SIG-M5 treated with dmso at 0.1 percent for 504 hours (cell line): ENCODE measurements around the gene PSMB9.
A peak's percentile ranks its signal among the peaks of the same experiment; 100 is the strongest.

Experiments used
- DNase-seq: peaks from one replicate; lab custom pipeline; 2025; ENCODE audit not compliant: unreplicated experiment; lab: John Stamatoyannopoulos, UW

Gene PSMB9

GRCh38 chr6:32839356-32839755 is 14.6 kb upstream of the PSMB9 start:
- no peak for DNase-seq

DNA sequence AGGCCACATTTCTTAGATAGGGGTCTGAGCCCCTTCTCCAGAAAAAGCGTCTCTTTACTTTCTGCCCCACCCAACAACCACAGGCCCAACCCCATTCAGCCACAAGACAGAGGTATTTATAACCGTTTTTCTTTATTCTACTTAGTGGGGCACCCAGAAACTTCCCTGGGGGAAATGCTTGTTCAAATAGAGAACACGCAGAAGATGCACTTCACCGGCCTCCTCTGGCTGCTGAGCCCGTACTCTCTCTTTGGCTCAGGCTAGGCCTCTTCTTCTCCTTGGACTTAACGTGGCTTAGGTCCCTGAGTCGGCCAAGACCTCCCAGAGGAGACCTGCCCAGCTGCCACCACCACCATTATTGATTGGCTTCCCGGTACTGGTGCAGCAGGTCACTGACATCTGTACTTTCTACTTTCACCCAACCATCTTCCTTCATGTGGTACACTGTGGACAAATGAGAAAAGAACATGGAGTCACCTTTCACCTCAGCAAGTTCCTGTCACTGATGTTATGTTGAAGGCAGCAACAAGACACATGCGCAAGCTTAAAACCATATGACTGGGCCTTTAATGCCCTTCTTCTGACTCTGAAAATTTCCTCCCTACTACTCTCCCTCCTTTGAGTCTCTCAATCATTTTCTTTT is 13.3 kb upstream of the PSMB9 start:
- no peak for DNase-seq

DNA sequence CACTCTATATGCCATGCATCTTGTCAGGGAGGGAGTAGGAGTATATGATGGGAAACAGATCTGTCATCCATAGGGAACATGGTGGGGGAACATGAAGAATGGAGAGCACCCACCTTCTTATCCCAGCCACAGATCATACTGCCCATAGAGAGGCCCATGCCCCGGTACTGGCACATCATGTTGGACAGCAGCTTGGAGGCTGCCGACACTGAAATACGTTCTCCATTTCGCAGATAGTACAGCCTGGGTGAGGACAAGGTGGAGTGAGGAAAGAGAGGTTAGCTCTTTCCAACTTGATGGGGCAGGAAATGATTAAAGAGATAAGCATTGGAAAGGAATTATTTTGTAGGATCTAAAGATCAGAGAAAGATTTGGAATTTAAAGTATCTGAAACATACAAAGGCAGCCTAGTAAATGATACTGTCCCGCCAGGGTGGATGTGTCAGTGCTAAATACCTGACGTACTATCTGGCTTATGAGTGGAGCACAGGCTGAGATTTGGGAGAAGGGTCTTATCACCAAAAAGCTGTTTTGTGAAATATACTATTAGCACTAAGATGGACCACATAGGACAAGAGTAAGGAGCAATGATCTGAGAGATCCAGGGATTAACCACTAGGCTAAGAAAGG is 11.9 kb upstream of the PSMB9 start:
- no peak for DNase-seq

DNA sequence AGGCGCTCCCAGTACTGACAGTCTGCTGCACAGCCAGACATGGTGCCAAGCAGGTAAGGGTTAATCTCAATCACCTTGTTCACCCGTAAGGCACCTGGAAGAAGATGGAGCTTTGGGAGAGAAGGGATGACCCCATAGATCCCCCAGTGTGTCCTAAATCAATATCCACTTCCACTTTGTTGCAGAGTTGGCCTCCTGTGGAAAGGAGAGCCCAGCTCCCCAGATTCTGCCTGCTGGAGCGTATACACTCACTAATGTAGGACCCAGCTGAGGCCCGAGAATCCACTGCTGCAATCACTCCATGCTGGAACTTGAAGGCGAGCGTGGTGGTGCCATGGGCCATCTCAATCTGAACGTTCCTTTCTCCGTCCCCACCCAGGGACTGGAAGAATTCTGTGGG is 11.3 kb upstream of the PSMB9 start:
- DNase-seq: no peak

DNA sequence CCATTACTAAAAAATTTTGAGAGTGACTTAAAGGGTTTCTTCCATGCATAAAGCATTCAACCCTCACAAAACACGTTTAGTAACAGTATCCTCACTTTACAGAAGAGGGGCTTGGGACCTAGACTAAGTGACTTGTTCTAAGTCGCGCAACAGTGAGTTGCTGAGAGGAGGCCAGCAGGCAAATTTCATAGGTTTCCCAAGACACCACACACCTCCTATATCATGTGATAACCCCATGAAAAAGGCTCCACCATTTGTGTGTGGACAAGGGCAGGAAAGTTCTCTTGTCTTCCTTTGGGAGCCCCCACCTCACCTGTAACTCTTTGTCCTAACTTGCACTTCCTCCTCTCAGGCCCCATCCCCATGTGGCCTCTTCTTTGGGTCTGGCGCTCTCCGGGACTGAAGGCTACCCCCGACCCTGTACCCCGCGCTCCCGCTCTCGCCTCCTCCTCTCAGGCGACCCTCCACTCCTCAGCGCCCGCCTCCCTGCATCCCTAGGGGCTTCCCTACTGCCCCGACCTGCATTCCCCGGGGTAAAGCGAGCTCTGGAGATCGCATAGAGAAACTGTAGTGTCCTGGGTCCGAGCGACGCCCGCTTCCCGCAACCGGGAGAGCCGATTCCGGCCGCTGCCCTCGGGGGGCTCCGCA is 10.5 kb upstream of the PSMB9 start:
- peak; percentile 20 for DNase-seq

DNA sequence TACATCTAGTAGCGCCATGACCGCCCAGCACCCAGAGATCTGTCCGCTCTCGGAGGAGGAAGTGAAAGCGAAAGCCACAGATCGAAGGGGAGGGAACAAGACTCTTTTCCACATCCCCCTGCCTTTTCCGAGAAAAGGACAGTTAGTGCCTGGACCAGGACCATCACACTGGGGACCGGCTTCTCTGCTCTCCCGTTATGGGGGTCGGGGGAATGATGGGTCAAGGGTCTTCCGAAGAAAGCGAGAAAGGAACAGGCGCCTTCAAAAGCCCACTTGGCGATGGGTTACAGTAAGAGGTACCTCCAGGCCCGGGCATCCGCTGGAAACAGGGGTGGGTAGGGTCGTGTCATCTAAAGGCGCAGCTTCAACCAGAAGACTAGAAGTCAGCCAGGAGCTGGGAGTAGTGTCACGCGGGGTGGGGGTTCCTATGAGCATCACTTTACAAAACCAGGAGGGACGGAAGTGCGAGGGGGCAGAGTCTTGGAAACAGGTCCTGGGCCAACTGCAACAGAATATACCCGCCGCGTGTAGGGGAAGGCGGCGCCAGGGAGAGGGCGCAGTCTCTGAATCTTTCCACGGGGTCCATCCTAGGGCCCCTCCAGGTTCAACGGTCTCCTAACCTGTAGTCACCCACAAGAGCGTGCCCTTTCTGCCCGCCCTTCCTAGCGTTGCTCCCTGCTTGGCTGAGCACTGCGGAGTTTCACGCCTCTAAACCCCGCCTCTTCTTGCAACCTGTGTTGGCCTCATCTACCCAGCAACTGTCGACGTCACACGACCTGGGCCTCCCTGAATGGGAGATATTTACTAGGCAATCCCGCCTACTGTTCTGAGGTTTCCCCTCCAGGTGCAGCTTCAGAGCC is 9.8 kb upstream of the PSMB9 start, which contains the start of gene PSMB8:
TSS of gene PSMB8 (minus strand) at position 69 of the 860 bp plus-strand sequence. CDS start at position 18, 51 bp downstream.
- DNase-seq: peak; percentile 95

DNA sequence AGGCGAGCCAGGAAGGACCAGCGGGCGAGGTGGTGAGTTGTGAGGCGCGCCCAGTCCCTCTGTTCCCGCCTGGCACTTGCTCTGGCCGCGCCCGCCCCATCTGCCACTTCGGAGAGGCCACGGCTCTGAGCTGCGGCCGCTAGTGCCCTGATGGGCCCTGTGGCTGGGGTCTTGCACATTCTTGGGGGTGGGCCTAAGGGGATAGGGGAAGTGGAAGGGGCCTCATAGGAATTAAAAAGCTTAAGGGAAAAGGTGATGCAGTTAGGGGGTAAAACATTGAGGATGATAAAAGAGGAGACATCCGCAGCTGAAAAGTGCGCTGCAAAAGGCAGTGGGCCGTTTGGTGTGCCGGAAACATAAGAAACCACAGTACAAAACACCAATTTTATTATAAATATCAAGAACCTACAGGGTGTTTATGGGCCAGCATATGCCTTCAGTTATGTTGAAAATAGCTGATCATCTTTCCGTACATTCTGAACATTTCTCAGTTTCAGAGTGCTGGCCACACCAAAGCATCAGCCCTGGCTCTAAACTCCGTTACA is 9.1 kb upstream of the PSMB9 start:
- DNase-seq: no peak

DNA sequence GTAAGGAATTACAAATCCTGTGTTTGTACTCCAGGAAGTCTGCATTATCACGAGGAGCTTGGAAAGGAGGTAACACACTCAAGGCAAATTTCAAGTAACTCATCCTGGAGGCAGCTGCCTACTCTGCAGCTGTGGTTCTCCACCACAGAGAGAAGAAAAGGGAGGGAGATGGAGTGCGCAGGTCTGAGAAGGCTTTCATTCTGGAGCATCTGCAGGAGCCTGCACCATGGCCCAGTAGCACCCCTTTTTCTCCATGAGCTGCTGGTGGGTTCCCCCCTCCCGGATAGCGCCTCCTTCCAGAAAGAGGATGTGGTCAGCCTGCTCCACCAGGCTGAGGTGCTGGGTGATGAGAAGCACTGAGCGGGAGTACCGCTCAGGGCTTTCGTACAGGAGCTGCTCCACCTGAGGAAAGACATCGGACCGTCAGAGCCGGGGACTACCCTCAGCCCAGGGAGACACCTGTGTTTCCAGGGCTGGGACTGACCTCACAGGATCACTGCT is 8.6 kb upstream of the PSMB9 start:
- peak; percentile 57 for DNase-seq

GRCh38 chr6:32847004-32847403 is 7.0 kb upstream of the PSMB9 start:
- no peak for DNase-seq

- no peak for DNase-seq
These were observed 6.2 kb upstream of the PSMB9 start for GRCh38 chr6:32847795-32848194.

DNA sequence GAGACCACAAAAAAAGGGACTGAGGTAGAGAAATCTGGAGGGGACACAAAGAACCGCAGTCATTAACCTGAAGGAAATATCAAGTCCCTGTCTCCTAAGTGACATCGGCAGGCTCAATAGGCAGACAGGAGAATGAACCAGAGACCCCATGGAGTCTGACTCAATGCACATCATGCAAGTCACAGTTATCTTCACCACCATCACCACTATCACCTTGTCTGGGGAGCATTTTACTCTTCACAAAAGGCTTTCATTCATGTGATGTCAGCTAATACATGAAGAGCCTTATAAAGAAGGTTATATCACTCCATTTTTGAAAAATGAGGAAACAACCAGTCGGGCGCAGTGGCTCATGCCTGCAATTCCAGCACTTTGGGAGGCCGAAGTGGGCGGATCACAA is 4.9 kb upstream of the PSMB9 start:
- no peak for DNase-seq

DNA sequence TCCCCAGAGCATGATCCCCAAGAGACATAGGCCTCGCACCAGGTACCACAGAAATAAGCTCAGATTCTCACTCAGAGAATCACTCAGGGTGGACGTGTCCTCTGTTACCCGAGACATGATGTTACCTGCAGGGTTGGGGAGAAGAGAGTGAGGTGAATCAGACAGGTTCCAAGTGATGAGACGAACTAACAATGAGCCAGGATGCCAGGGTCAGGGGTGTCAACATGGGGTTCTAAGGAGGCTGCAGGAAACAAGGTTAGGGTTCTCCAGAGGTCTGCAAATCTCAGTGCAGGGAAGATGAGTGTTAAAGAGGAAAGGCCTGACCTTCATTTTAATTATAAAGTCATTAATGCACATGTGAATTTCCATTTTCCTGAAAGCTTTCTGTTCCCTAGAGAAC is 3.0 kb upstream of the PSMB9 start:
- no peak for DNase-seq

DNA sequence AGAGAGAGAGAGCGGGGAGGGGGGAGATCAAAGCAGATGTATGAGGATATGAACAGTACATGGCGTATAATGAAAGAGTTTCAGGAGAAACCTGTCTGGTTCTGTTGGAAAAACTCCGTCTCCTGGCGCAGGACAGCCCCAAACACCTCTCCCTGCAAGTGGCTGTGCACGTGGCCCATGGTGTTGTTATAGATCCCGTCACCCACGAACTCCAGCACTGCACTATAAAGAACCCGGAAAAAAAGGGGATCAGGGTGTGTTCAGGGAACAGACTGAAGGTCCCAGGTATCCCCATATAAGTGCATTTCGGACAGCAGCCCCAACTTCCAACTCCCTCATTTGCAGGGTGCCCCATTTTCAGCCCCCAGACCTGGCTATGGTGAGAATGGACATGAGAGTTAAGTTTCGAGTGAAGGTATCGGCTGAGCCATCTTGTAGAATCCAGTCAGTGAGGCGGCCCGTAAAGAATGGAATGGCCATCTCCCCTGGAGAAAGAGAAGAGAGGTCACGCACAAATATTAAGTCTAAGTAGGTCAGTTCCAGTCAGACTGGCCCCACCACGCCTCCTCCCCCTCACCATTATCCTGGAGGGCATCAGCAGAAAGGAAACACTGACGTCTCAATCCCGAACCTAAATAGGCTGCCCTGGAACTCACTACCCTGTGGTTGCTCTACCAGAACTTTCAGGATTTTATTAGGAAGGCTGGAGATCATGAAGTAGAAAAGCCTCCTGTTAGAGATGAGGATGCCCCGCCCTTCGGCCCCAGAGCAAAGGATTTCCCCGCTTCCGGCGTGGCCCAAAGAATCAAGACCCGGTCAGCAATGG is 1.8 kb upstream of the PSMB9 start:
- no peak for DNase-seq

GRCh38 chr6:32852844-32853540 is 1.0 kb upstream of the PSMB9 start:
- DNase-seq: no peak

GRCh38 chr6:32854376-32855178 is 585 bp downstream of the PSMB9 start:
- peak; percentile 76 for DNase-seq

- DNase-seq: no peak
These were observed 1.6 kb downstream of the PSMB9 start for GRCh38 chr6:32855467-32856174.

DNA sequence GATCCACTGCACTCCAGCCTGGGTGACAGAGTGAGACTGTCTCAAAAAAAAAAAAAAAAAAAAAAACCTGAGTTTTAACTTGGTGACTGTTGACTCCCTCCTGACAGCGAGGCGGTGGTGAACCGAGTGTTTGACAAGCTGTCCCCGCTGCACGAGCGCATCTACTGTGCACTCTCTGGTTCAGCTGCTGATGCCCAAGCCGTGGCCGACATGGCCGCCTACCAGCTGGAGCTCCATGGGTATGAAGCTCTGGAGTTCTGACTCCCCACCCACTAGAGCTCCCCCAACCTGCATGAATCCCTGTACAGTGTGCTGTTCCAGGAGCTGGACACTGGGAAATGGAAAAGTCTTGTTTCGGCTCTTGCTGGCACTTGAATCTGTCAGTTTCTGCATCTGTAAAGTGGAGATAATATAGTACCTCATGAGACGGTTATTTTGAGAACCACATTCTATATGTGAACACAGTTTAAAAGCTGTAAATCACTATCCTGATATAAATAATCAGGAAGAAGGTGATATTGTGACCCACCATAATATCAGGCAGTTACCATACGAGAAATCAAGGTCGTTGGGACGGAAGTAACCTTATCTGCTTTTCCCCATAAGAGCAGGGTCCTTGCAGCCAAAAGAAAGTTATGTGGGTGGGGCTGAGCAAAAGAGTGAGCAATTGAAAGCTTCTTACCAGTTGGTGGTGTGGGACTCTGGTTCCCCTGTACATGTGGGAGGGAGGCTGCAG is 3.3 kb downstream of the PSMB9 start:
- DNase-seq: no peak
